ENCODE data around the gene TNRC18. TPM values are rescaled to one million over a fixed set of nuclear protein-coding genes. Genes with fewer than 3 reads are reported as not detected.

Gene TNRC18
- total RNA-seq, 1 donor from 2014 or later: 33.2 TPM

DNA sequence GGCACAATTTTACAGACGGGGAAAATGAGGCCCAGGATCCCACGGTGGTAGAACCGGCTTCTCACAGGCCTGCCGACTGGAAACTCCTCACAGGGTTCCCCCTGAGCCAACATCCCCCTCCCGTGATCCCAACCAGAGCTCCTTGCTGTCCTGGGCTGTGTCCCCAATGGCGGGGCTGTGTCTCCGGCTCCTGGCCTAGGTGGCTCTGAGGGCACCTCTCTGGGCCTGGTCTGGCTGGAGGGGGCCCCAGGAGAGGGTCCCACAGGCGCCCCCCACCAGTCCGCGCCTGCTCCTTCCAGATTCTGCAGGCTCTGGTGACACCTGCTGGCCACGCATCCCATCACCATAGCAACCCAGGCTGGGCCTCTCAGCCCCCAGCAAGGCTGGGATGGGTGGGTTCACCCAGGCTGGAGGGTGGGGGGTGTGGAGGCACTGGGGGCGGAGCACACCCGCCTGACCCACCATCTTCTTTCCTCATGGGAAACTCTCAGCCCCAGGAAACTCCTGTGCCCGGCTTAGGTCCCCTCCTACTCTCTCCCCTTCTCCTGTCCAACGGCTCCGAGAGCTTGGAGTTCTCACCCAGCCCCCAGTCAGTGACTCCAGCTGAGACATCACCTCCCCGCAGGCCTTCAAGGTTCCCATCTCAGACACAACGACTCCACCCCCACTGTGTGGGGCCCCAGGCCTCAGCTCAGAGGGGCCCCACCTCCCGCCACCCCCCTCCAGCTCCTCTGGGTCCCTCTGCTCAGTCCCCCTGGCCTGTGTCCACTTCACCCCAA lies 27.1 kb upstream of the TNRC18 start:
- peak; percentile 78 for DNase-seq (ENCODE audit: low spot score)

DNA sequence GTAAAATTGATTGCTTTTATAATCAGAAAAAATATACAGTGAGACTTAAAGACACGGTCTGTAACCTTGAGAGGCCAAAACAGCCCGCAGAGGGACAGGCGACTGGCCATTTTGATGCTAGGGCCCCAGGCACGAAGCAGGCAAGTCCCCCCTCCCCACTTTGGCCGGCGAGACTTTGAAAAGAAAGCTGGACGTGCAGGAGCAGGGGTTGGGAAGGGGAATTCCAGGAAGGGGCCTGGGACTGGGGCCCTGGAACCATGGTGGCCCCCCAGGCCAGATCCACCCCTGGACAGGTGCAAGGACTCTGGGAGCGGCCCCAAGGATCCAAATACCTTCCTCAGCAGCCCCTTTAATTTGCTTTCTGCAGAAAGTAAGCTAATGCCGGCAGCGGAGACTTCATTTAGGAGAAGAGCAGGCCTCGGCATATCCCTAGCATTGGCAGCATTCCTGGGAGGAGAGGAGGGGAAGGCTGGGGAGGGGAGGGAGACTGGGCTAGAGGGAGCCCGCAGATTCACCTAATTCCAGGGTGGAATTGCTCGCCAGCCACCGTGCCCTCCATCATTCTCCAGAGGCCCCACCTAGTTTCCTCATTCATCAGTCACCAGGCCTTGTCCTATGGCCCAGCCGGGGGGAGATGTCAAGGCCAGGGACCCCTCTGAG lies 24.9 kb upstream of the TNRC18 start:
- DNase-seq (ENCODE audit: low spot score): peak; percentile 68

DNA sequence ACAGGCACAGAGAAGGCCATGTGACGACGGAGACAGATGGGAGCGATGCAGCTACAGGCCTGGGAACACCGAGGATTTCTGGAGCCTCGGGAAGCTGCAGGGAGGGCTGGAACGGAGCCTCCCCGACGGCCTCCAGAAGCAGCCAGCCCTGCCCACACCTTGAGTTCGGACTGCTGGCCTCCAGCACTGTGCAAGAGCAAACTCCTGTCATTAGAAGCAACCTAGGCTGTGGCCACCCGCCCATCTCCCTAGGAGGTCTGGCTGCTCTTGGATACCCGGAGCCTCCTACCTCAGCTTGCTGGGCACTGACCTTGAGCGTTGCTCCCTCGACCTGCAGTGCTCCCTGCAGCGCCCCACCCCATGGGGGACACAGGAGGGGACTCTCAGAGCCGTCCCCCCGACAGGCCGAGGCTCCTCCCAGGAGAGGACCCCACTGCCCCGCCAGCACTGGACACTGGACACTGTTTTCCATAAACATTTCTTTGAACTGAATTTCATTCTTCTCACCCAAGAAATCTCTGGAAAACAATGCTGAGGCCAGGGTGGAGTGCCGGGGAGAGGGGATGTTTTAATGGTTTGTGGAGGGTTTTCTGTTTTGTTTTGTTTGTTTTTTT lies 22.5 kb upstream of the TNRC18 start:
- no peak for DNase-seq (ENCODE audit: low spot score)

DNA sequence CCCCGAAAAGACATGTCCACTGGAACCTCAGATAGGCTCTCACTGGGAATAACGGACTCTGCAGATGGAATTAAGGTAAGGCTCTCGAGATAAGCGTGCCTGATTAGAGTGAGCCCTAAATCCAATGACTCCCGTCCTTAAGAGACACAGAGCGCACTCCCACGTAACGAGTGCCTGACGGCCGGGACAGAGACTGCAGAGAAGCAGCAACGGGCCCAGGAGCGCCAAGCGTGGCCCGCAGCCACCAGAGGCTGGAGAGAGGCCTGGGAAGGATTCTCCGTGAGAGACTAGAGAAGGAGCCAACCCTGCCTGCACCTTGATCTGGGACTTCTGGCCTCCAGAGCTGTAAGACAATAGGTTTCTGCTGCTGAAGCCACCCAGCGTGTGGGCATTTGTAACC lies 20.0 kb upstream of the TNRC18 start:
- DNase-seq (ENCODE audit: low spot score): no peak

DNA sequence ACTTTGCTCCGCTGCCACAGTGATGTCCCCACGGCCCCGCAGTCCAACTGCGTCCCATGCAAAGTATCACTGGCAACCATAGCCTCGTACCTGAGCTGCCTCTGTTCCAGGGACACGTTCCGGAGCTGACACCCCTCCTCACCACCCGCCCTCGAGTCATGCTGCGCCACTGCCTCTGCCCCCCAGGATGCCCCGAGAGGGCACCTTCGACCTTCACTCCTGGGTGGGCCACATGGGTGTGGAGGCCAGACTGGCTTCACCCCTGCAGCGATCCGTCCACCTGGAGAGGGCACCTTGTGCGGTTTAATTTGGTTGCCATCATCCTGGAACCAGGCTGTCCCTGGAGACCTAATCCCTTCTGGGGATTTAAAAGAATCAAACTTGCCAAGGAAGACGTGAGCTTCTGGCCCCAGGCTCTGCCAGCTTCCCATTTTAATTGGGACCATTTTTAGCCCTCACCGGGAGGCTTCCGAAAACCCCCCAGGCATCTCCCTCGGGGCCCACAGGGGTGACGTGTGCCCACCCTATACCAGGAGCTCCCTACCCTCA lies 19.2 kb upstream of the TNRC18 start:
- no peak for DNase-seq (ENCODE audit: low spot score)

DNA sequence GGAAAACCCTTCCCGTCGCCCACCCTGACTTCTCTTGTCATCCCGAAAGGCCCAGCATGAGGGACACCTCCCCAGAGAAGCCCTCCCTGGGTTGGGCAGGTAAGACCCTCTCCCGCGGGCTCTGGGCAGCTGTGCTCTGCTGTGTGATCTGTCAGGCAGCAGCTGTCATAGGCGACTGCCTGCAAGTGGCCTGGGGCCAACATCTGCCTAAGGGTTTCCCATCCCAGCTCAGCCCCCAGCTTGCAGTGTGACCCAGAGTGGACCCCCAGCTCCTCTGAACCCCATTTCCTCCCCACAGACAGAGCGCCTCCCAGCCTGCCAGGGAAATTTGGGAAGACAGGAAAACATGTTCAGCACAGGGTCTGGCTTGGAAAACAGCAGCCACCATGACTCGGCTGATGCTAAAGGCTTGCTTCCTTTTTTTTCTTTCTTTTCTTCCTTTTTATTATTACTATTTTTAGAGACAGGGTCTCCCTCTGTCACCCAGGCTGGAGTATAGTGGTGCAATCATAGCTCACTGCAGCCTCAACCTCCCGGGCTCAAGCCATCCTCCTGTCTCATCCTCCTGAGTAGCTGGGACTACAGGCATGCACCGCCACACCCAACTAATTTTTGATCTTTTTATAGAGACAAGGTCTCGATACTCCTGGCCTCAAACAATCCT lies 18.3 kb upstream of the TNRC18 start:
- DNase-seq (ENCODE audit: low spot score): no peak

DNA sequence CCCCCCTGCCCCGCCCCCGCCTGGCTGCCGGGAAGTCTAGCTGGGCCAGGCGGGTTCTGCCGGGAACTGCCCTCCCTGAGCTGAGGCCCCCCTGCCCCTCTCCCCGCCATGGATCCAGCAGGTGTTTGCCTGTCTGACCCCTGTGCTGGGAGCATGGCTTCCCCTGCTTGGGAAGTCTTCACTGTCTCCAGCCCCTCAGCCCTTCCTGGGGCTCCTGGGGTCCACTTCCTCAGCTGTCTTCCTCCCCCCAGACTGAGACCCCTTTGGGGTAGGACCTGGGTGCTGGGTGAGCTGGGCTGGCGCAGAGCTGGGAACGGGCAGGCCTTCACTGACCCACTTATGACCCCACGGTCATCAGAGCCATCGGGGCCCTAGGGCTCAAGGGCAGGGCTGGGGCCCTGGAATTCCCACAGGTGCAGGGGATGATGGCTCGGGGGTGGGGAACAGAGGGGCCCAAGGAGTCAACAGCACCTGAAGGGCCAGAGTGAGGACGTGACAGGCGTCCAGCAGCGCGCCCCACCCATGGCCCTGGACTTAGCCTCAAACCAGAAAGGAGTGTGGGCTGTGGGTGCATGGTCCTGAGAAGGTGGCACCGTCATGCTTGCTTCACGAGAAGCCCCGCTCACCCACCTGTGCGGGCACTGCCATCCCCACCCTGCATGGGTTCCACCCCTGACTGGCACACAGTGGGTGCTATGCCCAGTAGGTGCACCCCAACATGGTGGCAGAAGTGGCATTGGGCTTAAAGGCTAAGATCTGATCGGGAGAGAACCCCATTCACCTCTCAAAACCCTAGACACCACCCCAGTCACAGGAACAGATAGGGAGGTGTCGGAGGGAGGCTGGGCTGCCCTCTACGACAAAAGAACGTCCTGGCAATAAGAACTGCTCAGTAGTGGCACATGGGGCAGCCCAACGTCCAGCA lies 16.2 kb upstream of the TNRC18 start:
- DNase-seq (ENCODE audit: low spot score): no peak

DNA sequence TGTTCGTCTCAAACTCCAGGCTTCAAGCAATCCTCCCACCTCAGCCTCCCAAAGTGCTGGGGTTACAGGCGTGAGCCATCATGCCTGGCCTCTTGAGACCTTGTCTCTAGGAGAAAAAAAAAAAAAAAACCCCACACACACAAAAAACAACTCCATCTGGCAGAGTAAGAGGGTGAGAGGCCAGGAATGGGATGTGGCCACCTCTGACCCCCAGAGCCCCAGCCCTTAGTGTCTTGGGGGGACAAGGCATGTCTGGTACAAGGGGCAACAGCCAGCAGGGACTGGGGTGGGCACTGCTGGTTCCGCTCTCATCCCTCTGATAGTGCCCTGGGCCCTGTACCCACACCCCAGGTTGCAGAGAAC lies 15.6 kb upstream of the TNRC18 start:
- no peak for DNase-seq (ENCODE audit: low spot score)

DNA sequence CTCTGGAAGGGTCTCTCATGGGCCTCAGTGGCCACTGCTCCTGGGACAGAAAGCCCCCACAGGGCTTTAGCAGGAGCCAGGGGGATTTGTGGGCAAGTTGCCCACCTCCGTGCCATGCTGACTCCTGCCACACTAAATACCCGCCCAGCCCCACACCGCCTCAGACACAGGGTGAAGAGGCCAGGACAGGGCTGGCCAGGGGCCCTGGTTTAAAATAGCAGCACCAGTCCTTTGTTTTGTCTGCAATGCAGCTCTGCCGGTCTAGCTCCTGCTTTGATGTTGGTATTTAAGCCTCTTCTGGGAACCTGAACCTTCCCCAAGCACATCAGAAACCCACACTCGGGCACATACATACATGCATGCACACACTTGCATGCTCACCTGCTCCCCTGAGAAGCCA lies 14.4 kb upstream of the TNRC18 start:
- no peak for DNase-seq (ENCODE audit: low spot score)

DNA sequence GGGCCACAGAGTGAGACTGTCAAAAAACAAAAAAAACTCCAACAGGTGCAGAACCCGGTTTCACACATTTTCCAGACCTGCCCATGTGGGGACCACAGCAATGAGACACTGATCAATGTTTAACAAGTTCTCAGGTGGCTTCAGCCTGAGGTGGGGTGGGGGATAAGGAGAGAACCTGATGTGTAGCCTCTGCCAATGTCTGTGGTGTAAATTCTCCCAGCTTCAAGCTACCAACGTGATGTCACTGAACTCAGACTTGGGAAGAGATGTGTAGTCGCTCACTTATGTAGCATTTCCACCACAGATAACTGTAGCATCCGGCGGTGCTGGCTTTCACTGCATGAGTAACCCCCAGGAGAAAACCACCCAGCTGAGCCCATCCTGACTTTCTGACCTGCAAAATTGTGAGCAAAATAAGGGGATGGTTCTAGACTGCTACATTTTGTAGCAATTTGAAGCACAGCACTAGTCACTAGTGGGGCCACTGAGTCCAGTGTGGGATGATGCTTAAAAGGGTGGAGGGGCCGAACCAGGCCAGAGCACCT lies 13.8 kb upstream of the TNRC18 start:
- DNase-seq (ENCODE audit: low spot score): no peak

DNA sequence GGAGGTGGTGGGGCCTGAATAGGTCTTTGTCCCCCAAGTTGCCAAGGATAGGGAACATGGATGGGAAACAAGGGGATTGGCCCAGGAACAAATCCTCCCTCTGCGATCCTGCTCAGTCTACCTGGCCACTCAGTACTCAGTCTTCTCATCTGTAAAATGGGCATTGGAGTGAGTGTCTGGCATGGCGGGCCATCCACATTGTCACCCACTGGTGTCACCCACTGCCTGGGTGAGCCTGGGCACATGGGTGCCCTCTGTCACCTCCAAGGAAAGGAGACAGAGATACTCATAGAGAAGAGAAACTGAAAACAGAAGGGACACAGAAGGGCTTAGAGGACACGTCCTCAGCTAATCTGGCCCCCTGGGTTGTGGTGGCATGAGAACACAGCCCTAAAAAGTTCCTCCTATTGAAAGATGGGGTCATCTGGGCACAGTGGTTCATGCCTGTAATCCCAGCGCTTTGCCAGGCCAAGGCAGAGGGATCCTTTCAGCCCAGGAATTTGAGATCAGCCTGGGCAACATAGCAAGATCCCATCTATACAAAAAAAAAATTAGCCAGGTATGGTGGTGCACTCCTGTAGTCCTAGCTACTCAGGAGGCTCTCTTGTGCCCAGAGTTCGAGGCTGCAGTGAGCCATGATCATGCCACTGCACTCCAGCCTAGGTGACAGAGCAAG lies 12.5 kb upstream of the TNRC18 start:
- DNase-seq (ENCODE audit: low spot score): no peak

DNA sequence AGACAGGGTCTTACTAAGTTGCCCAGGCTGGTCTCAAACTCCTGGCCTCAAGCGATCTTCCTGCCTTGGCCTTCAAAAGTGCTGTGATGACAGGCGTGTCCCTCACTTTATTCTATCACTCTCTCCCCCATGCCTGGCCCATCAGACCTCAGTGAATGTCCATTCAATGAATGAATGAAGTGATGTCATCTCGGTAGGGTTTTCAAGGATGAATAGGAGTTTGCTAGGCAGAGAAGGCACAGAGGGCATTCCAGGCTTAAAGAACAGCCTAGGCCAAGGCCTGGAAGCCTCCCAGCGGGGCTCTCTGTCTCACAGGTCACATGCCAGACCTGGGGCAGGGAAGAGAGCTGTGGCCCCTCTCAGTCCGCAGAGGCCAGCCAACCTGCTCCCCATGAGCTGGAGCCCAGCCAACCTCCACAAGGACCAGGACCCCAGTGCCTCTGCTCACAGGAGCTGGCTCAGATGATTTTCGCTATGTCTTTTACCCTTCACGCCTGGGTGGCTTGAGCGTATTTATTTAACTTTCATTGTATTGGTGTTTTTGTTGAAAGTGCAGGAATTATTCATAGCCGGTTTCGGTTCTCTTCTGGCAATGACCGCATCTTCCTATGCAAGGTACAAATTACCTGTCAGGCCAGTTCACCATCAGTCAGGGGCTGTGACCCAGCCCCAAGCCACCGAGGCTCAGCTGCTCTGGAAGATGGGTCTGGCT lies 11.8 kb upstream of the TNRC18 start:
- no peak for DNase-seq (ENCODE audit: low spot score)

DNA sequence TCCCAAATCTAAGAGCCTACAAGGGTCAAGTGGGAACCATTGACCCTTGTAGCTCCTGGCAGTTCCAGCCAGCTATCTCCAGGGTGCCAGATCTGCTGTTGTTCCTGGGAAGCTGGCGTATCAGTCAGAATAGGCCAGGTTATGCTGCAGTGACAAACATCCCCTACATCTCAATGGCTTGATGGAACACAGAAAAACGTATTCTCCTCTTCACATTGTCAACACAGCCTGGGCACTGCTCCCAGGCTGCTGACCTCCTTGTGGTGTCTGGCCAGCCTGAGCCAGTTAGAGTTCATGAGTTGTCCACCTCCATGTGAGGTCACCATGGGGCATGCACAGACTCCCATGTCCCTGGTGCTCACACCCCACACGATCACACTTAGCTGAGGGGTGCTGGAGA lies 9.5 kb upstream of the TNRC18 start:
- no peak for DNase-seq (ENCODE audit: low spot score)

DNA sequence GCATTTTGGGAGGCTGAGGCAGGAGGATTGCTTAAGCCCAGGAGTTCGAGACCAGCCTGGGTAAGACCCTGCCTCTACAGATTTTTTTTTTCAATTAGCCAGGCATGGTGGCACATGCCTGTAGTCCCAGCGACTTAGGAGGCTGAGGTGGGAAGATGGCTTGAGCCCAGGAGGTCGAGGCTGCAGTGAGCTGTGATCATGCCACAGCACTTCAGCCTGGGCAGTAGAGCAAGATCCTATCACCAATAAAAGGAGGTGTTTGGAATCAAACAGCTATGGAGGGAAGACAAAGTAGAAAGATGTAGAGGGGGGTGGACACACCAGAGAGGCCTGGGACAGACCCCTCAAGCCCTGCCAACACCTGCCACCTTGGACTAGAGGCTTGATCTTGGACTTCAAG lies 9.1 kb upstream of the TNRC18 start:
- no peak for DNase-seq (ENCODE audit: low spot score)

DNA sequence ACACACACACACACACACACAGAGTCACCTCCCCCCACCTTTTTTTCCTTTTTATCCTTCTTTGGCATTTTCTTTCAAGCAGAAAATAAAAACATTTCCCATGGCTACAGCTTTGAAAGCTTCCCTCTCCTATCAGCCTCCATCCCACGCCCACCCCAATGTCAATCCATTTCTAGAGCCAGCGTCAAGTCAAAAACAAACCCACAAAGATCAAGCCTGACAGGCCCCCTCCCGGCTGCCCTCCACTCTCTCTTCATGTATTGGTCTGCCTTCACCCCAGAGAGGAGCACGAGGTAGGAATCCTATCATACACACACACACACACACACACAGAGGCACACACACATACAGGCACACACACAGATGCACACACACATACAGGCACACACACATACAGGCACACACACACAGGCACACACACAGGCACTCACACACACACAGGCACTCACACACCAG lies 8.0 kb upstream of the TNRC18 start:
- no peak for DNase-seq (ENCODE audit: low spot score)

DNA sequence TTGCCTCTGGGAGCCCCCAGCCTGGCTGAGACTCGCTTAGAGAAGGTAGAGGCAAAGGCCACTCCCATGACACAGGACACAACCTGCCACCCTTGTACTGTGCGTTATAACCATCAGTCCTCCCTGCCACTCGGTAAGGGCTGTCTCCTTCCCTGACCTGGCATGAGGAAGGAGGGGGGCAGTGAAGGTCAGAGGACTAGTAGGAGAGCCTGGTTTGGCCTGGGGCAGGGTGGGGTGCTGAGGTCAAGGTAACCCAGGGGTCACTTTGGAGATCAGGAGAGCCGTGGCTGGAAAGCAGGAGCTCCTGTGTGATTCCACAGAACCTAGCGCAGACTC lies 6.9 kb upstream of the TNRC18 start:
- DNase-seq (ENCODE audit: low spot score): no peak

DNA sequence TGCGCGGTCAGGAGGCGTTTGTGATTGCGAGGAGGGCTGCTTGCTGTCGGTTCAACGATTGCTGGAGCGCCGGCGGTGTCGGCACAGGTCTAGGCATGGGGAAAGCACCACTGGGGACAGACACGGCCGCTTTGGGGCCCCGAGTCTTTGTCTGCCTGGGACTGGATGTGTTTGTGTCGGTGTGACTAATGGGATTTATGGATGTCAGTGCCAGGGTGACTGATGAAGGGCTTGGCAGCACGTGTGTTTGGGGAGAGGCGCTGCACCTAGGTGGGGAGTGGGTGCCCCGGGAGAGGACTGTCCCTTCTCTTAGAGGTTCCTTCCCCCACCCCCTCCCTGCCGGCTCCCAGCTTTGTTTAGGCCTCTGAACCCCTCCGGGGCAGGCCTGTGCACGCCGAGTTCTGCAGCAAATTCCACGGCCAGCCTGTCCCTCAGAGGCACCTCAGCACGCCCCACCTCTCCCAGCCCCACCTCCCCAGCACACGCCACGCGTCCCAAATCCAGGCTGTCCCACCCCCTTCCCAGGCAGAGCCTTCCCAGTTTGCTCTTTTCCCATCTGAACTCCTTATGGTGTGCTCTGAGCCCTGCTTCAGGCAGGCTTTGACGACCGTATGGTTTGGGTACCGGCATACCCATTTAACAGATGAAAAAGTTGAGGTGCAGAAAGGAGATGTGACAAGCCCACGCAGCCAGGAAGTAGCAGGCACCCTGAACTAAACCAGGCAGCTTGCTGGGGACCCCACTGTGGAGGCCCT lies 6.4 kb upstream of the TNRC18 start:
- peak; percentile 93 for DNase-seq (ENCODE audit: low spot score)

DNA sequence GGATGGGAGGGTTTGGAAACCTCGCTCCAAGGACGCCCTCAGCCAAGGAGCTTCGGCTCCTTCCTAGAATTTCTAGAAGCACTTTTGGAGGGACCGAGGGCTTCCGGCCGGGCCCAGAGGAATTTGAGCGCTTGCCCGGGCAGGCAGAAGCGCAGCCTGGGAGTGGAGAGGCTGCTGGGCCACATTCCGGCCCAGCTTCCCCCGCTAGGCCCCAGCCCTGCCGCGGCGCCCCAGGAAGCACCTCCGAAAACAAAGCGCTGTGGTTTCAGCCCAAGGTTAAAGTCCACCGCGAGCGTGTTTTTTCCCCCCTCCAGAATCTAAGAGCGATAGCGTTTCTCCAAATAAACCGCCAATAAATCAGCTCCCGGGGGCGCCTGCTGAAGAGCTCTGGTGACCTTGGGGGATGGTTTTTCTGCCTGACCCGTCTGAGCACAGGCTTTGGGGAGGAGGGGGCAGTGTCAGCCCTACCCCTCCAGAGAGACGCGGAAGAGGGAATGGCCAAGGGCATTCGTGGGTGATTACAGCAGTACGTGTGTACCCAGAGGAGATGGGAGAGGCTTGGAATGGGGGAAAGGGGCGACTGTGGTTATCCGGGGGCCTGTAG lies 5.7 kb upstream of the TNRC18 start:
- peak; percentile 78 for DNase-seq (ENCODE audit: low spot score)

Data from umbilical cord (tissue), 2 donors.